HepG2 (cell line): ENCODE results near the gene EIF6. TPM values are rescaled to one million over a fixed set of nuclear protein-coding genes. Genes with fewer than 3 reads are reported as not detected.

Experiments
- CREB1 ChIP-seq, 2 experiments: fragments of 450-650 bp in 1 of 2; IDR thresholded peaks; 2 replicates each; pipeline ENCODE4 v1.6.1; 2016 to 2017; ENCODE audit warnings: control low read depth in 1 of 2, mild to moderate bottlenecking in 1 of 2, missing compliant biosample characterization in 1 of 2, missing genetic modification characterization in 1 of 2
- EZH2 ChIP-seq: conservative IDR thresholded peaks from 2 replicates; pipeline ENCODE4 v1.6.1; 2012; ENCODE audit warnings: mild to moderate bottlenecking, low read depth, low read length, moderate library complexity
- GMEB1 ChIP-seq: sonication (generic); formaldehyde crosslinking; IDR thresholded peaks from 2 replicates; pipeline ENCODE4 v1.5.1; 2020; ENCODE audit warnings: missing genetic modification reagents, mild to moderate bottlenecking, borderline replicate concordance
- GZF1 ChIP-seq: sonication (generic); formaldehyde crosslinking; IDR thresholded peaks from 2 replicates; pipeline ENCODE4 v1.5.1; 2020; ENCODE audit warnings: mild to moderate bottlenecking, missing genetic modification reagents
- HMGXB4 ChIP-seq, 2 experiments: sonication (generic) in 1 of 2; formaldehyde crosslinking in 1 of 2; IDR thresholded peaks; 2 replicates each; pipeline versions ENCODE4 v1.4.0 to v1.6.1; 2018 to 2020; ENCODE audit warnings: missing genetic modification reagents in 2 of 2, borderline replicate concordance in 1 of 2, low read depth in 1 of 2, mild to moderate bottlenecking in 1 of 2, missing biosample characterization in 1 of 2
- HOMEZ ChIP-seq: IDR thresholded peaks from 2 replicates; pipeline ENCODE4 v1.6.1; 2016; ENCODE audit warnings: low read depth
- HOXA5 ChIP-seq: sonication (generic); formaldehyde crosslinking; IDR thresholded peaks from 2 replicates; pipeline ENCODE4 v1.4.0; 2020; ENCODE audit warnings: missing genetic modification reagents
- MBNL3 ChIP-seq: fragments of 250-450 bp; sonication (Bioruptor Pico); conservative IDR thresholded peaks from 2 replicates; pipeline ENCODE4 v1.8.0; 2022; ENCODE audit warnings: mild to moderate bottlenecking, inconsistent platforms
- PHF5A ChIP-seq: IDR thresholded peaks from one replicate; pipeline ENCODE4 v1.6.1; 2018; ENCODE audit warnings: low read depth, missing genetic modification reagents; ENCODE audit not compliant: unreplicated experiment
- REST ChIP-seq, 2 experiments: IDR thresholded peaks; 2 replicates each; pipeline ENCODE4 v1.6.1; 2011 to 2012; ENCODE audit warnings: low read length in 2 of 2, borderline replicate concordance in 1 of 2, low read depth in 1 of 2, mild to moderate bottlenecking in 1 of 2, moderate library complexity in 1 of 2
- SCMH1 ChIP-seq: sonication (generic); formaldehyde crosslinking; IDR thresholded peaks from 2 replicates; pipeline ENCODE4 v1.9.0; 2021; ENCODE audit warnings: missing genetic modification reagents, mild to moderate bottlenecking, borderline replicate concordance
- SOX5 ChIP-seq: IDR thresholded peaks from 2 replicates; pipeline ENCODE4 v1.6.1; 2016; ENCODE audit warnings: borderline replicate concordance
- SP1 ChIP-seq, 2 experiments: fragments of 450-650 bp in 1 of 2; sonication (generic) in 1 of 2; formaldehyde crosslinking in 1 of 2; IDR thresholded peaks; 2 replicates each; pipeline versions ENCODE4 v1.4.0 to v1.6.1; 2016 to 2020; ENCODE audit warnings: missing genetic modification reagents in 1 of 2
- ZBTB34 ChIP-seq: sonication (generic); formaldehyde crosslinking; IDR thresholded peaks from 2 replicates; pipeline ENCODE4 v1.8.0; 2022; ENCODE audit warnings: mild to moderate bottlenecking, missing genetic modification reagents
- ZBTB7B ChIP-seq: sonication (generic); formaldehyde crosslinking; IDR thresholded peaks from 2 replicates; pipeline ENCODE4 v1.4.0; 2020; ENCODE audit warnings: missing genetic modification reagents
- ZNF292 ChIP-seq: sonication (generic); formaldehyde crosslinking; IDR thresholded peaks from 2 replicates; pipeline ENCODE4 v1.8.1; 2022; ENCODE audit warnings: mild to moderate bottlenecking, low read depth, missing genetic modification reagents, borderline replicate concordance
- ZNF460 ChIP-seq: sonication (generic); formaldehyde crosslinking; IDR thresholded peaks from 2 replicates; pipeline ENCODE4 v1.5.1; 2020; ENCODE audit warnings: missing genetic modification reagents, mild to moderate bottlenecking, borderline replicate concordance
- polyA plus RNA-seq, 8 experiments: library from polyadenylated mRNA; depleted of rRNA in 3 of 8; stranded (reverse) in 7 of 8; unstranded in 1 of 8; fragments of >200 nt; fragmentation: Illumina TruSeq in 4 of 8; extraction: Trizol in 4 of 8; gene quantifications; 2 replicates each; pipeline versions ENCODE4 v1.2.1 to v1.2.3, GENCODE V29; 2011 to 2016; ENCODE audit warnings: low read depth in 4 of 8, missing spikeins in 1 of 8, mixed read lengths in 1 of 8; ENCODE audit not compliant: insufficient read depth in 1 of 8
- total RNA-seq, 5 experiments: library from RNA; depleted of rRNA; stranded (reverse); fragments of >200 nt; fragmentation: Illumina TruSeq; extraction: Trizol; gene quantifications; 2 replicates each; pipeline ENCODE4 v1.2.3, GENCODE V29; 2016; ENCODE audit warnings: low read depth in 1 of 5

EIF6 gene
- total and polyA plus RNA-seq, 2 of the 13 experiments (the other 11 are each of a cell fraction or from before 2014, with no cell fraction given), result 462 to 466 TPM

- TF ChIP-seq SP1 (IDR thresholded peaks at IDR 0.05) (no peak), SP1 (CRISPR knock-in tag; IDR thresholded peaks at IDR 0.05) (peak; percentile 60), ZNF460 (no peak), PHF5A (CRISPR knock-in tag) (no peak), SOX5 (CRISPR knock-in tag) (peak; percentile 8; the same call in 1 of the 2 replicates), HOXA5 (CRISPR knock-in tag) (no peak; the same call in 1 of the 2 replicates), REST (IDR thresholded peaks at IDR 0.05; ENCODE audit: borderline replicate concordance in 1 of 2, low read depth in 1 of 2, low read length in 2 of 2) (peak in 1 of 2 experiments; percentile 76; a peak in 2 of 4 replicates), CREB1 (IDR thresholded peaks at IDR 0.05) (peak; percentile 32; the same call in 1 of the 2 replicates), CREB1 (CRISPR knock-in tag; IDR thresholded peaks at IDR 0.05) (peak; percentile 88), ZBTB34 (no peak; the same call in 1 of the 2 replicates), HOMEZ (CRISPR knock-in tag) (0 out of 2 replicates have a peak, but pooled peaks have one; percentile 49), ZNF292 (CRISPR knock-in tag) (peak; percentile 30), GZF1 (CRISPR knock-in tag) (peak; percentile 86), GMEB1 (CRISPR knock-in tag) (peak; percentile 87; the same call in 1 of the 2 replicates), SCMH1 (no peak), ZBTB7B (peak; percentile 73), HMGXB4 (CRISPR knock-in tag; IDR thresholded peaks at IDR 0.05; ENCODE audit: borderline replicate concordance in 1 of 2, low read depth in 1 of 2) (peak; percentile 90 to 92), EZH2 (no peak), MBNL3 (peak; percentile 77; the same call in 1 of the 2 replicates)
Measured at GRCh38 chr20:35284267-35284991, at the start of gene EIF6 (continued).
